GM06990 (cell line): Measurements from ENCODE around the gene CD4.

Experiments
- DNase-seq: peaks from one replicate; pipeline ENCODE4 v3.0.0-alpha.2; 2011; ENCODE audit not compliant: insufficient read length; ENCODE audit errors: extremely low read depth
- H3K27me3 ChIP-seq: replicated peaks from 2 replicates; pipeline ENCODE4 v1.6.0; 2011; ENCODE audit warnings: low read length; ENCODE audit not compliant: control insufficient read depth, insufficient read depth
- H3K36me3 ChIP-seq: 2 replicates; pipeline ENCODE4 v1.5.1; 2011; ENCODE audit warnings: low read length; ENCODE audit not compliant: control insufficient read depth, insufficient read depth
- H3K4me3 ChIP-seq: replicated peaks from 2 replicates; pipeline ENCODE4 v1.5.1; 2011; ENCODE audit warnings: low read depth, mild to moderate bottlenecking, control low read depth, low read length
- TF ChIP-seq, protein P1 (sequence below): IDR thresholded peaks from 2 replicates; pipeline ENCODE4 v1.5.1; 2011; ENCODE audit warnings: low read length, control low read depth, mild to moderate bottlenecking, inconsistent platforms; ENCODE audit not compliant: insufficient read depth, poor library complexity, severe bottlenecking

CD4 gene

DNA sequence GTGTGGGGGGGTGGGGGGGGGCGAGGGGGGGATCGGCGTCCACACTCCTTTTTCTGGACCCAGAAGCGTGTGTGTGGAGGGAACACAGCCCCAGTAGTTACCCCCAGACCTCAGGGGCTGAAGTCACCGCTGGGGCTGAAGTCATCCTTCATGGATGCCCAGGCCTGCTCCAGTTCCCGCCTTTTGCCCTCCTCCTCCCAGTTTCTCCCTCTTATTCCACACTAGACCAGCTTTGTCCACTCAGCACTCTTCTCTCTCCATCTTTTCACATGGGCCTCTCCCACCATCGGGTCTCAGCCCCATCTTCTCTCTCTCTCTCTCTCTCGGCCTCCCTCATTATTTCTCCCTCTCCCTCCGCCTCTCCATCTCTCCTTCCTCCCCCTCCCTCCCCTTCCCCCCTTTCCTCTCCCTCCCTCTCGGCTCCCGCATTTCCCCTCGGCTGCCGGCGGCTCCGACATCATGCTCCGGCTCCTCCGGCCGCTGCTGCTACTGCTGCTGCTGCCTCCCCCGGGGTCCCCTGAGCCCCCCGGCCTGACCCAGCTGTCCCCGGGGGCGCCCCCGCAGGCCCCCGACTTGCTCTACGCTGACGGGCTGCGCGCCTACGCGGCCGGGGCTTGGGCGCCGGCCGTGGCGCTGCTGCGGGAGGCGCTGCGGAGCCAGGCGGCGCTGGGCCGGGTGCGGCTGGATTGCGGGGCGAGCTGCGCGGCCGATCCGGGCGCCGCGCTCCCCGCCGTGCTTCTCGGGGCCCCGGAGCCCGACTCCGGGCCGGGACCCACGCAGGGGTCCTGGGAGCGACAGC is 38.9 kb downstream of the CD4 start, which contains the start of gene P3H3:
P3H3 (plus strand) TSS at position 426 of the 799 bp plus-strand sequence; CDS start at position 460, 34 bp downstream.
- H3K36me3 ChIP-seq, result no peaks in the 10 kb centered on the region
- no peak for DNase-seq
- H3K27me3 ChIP-seq, result peaks cover 5% of the 10 kb centered on the region
- H3K4me3 ChIP-seq, result peak within 1 kb of the TSS; percentile 51
- TF ChIP-seq, protein P1, sequence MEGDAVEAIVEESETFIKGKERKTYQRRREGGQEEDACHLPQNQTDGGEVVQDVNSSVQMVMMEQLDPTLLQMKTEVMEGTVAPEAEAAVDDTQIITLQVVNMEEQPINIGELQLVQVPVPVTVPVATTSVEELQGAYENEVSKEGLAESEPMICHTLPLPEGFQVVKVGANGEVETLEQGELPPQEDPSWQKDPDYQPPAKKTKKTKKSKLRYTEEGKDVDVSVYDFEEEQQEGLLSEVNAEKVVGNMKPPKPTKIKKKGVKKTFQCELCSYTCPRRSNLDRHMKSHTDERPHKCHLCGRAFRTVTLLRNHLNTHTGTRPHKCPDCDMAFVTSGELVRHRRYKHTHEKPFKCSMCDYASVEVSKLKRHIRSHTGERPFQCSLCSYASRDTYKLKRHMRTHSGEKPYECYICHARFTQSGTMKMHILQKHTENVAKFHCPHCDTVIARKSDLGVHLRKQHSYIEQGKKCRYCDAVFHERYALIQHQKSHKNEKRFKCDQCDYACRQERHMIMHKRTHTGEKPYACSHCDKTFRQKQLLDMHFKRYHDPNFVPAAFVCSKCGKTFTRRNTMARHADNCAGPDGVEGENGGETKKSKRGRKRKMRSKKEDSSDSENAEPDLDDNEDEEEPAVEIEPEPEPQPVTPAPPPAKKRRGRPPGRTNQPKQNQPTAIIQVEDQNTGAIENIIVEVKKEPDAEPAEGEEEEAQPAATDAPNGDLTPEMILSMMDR, result no peak

DNA sequence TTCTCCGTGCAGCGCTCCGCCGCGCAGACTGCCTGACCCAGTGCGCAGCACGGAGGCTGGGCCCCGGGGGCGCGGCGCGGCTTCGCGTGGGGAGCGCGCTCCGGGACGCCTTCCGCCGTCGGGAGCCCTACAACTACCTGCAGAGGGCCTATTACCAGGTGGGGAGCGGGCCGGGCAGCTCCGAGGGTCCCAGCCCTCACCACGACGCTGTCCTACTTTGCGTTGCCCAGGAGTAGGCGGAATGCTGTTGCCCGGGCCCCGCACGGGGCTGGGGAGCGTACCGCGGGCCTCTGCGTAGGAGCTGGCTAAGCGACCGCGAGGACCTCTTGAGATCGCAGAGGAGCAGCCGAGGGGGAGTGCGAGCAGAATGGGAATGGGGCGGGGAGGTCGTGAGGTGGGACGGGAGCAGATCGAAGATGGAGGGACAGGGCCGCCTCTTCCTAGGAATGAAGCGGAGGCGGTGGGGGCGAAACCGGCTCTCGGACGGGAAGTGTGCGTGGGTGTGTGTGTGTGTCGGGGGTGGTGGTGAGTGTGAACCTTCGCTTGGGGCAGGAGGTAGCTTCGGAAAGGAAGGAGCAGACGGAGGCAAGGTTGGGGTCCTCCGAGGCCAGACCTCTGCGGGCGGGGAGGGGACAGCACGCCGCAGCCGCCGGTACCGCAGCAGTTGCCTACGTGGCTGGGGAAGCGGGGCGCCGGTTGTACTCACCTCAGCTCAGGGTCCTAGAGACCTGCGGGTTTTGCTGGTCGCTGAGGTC is 39.6 kb downstream of the CD4 start:
- DNase-seq, result no peak
- H3K4me3 ChIP-seq, result peak overlapping the region; percentile 51

DNA sequence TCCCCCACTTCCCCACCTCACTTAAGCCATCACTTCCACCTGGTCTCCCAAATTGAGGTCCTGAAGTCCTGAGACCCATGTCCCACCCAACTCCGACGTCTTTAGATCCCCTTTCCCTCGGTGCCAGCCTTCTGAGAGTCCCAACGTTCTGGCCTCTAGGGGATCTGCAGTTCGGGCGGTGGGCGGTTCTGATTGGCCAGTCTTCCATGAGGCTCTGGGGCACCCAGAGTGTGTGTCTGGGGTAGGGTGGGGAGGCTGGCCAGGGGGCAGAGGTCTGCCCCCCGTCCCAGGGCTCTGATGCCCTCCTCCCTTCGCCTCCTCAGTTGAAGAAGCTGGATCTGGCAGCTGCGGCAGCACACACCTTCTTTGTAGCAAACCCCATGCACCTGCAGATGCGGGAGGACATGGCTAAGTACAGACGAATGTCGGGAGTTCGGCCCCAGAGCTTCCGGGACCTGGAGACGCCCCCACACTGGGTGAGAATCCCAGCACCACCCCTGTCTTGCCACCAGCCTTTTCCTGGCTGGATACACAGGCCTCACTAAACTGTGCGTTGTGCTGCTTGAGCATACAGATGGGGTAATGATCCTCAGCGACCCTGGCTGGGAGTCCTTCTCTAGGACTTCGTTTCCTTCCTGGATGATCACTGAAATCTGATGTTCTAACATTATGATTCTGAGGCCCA is 40.4 kb downstream of the CD4 start:
- TF ChIP-seq, protein P1, result no peak
- Histone ChIP-seq H3K4me3 (no peak overlapping the region), H3K36me3 (no peaks in the 10 kb centered on the region), H3K27me3 (peaks cover 3% of the 10 kb centered on the region)
- DNase-seq, result no peak

More for the DNA sequence above, 39.6 kb downstream of the CD4 start:
- TF ChIP-seq, protein P1, result no peak
- Histone ChIP-seq H3K27me3 (peaks cover 3% of the 10 kb centered on the region), H3K36me3 (no peaks in the 10 kb centered on the region)

DNA sequence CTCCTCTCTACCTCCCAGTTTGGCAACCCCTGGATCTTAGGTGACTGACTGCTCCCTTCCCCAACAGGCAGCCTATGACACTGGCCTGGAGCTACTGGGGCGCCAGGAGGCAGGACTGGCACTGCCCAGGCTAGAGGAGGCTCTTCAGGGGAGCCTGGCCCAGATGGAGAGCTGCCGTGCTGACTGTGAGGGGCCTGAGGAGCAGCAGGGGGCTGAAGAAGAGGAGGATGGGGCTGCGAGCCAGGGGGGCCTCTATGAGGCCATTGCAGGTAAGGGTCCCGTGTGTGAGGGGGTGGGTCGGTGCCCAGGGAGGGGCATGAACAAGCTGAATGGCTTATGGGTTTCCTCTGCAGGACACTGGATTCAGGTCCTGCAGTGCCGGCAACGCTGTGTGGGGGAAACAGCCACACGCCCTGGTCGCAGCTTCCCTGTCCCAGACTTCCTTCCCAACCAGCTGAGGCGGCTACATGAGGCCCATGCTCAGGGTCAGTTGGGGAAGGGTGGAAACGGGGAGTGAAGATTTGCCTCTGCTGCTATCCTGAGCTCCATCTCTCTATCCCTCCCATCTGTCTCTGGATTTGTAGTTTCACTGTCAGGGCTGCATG is 41.1 kb downstream of the CD4 start:
- TF ChIP-seq, protein P1, result no peak
- no peaks in the 10 kb centered on the region for H3K36me3 ChIP-seq
- no peak overlapping the region for H3K4me3 ChIP-seq
- peaks cover 3% of the 10 kb centered on the region for H3K27me3 ChIP-seq
- DNase-seq, result no peak

DNA sequence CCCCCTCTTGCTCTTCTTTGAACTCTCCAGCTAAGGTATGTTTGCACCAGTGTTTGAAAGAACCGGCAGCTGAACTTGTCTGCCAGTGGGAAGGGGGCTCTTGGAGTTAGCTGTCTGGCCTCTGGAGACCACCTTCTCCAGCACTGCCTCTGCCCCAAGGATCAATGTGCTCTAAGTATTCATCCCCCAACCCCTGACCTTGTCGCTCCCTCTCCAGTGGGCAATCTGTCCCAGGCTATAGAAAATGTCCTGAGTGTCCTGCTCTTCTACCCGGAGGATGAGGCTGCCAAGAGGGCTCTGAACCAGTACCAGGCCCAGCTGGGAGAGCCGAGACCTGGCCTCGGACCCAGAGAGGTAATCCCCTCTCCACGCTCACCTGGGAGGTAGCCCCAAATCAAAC is 41.7 kb downstream of the CD4 start:
- no peaks in the 10 kb centered on the region for H3K36me3 ChIP-seq
- peaks cover 3% of the 10 kb centered on the region for H3K27me3 ChIP-seq
- no peak overlapping the region for H3K4me3 ChIP-seq
- TF ChIP-seq, protein P1, result no peak
- no peak for DNase-seq
